ENCODE data around the gene NANS. TPM values are rescaled to one million over a fixed set of nuclear protein-coding genes. Genes with fewer than 3 reads are reported as not detected.

The NANS gene
- total and polyA plus RNA-seq, 10 of the 15 experiments (the other 5 are each of a cell fraction or from before 2014, with no cell fraction given) = 21.0 to 126 (median 52.3) TPM

- no peak for TF ChIP-seq LARP7 (IDR thresholded peaks at IDR 0.05)
- TF ChIP-seq ZNF274 (IDR thresholded peaks at IDR 0.05; ENCODE audit: insufficient read depth, insufficient read length) = no peak
- TF ChIP-seq IKZF2 (IDR thresholded peaks at IDR 0.05) = no peak
- TF ChIP-seq RB1 (IDR thresholded peaks at IDR 0.05; ENCODE audit: borderline replicate concordance) = no peak
- TF ChIP-seq ATF2 (IDR thresholded peaks at IDR 0.05; ENCODE audit: low read length) = no peak
- ChIA-PET SMC1A (ENCODE audit: uncharacterized antibody, unreplicated experiment) (no interaction called here), RAD21 (ENCODE audit: unreplicated experiment) (no interaction called here), POLR2A (no interaction called here), CTCF (interaction anchor here (1.8 kb wide), 1 partner anchor 9 kb away, joined by 4 read pairs; no protein-coding TSS in a partner anchor)
- ATAC-seq (no peak), DNase-seq (ENCODE audit: low read depth, low spot score) (no peak), FAIRE-seq (no peak)
- Histone ChIP-seq H3K4me3 (no peak overlapping the region), H3K27me3 (replicated peaks in 1 of 2; ENCODE audit: control insufficient read depth in 2 of 2, insufficient read depth in 2 of 2, low read length in 1 of 2) (no peaks in the 10 kb centered on the region), H3K79me2 (ENCODE audit: control insufficient read depth, insufficient read depth, low read length) (no peaks in the 10 kb centered on the region), H3K4me2 (ENCODE audit: control insufficient read depth, insufficient read depth) (no peak overlapping the region), H3K9ac (ENCODE audit: control insufficient read depth, insufficient read depth, low read length) (no peak overlapping the region), H3K36me3 (ENCODE audit: control insufficient read depth in 2 of 2, insufficient read depth in 2 of 2, low read length in 1 of 2) (no peaks in the 10 kb centered on the region), H2AFZ (ENCODE audit: control insufficient read depth, low read depth, low read length) (no peak overlapping the region), H3K9me3 (replicated peaks; ENCODE audit: control insufficient read depth, insufficient read depth, low read length) (no peaks in the 10 kb centered on the region), H4K20me1 (ENCODE audit: control insufficient read depth, insufficient read depth) (no peaks in the 10 kb centered on the region), H3K4me1 (ENCODE audit: control insufficient read depth, insufficient read depth, low read length) (peaks cover 17% of the 10 kb centered on the region), H3K27ac (ENCODE audit: control insufficient read depth, insufficient read depth) (no peak overlapping the region)
- intact Hi-C loops (cut with micrococcal nuclease; ENCODE audit: unreplicated experiment) = no loop called here
- no TSS peak for BruUV-seq (replicated peaks)
- in situ Hi-C loops (cut with MboI) = no loop called here
- WGBS (ENCODE audit: insufficient coverage, insufficient replicate concordance, low lambda C conversion rate, missing lambda C conversion rate) = 90% methylated on average over 8 of the region's 8 CpGs
Measured at GRCh38 chr9:98127226-98127625, 70.7 kb downstream of the NANS start.

- Histone ChIP-seq H3K79me2 (ENCODE audit: control insufficient read depth, insufficient read depth, low read length) (no peaks in the 10 kb centered on the region), H3K27ac (ENCODE audit: control insufficient read depth, insufficient read depth) (no peak overlapping the region), H4K20me1 (ENCODE audit: control insufficient read depth, insufficient read depth) (no peaks in the 10 kb centered on the region), H2AFZ (ENCODE audit: control insufficient read depth, low read depth, low read length) (no peak overlapping the region), H3K4me3 (no peak overlapping the region), H3K4me2 (ENCODE audit: control insufficient read depth, insufficient read depth) (no peak overlapping the region), H3K36me3 (ENCODE audit: control insufficient read depth in 2 of 2, insufficient read depth in 2 of 2, low read length in 1 of 2) (no peaks in the 10 kb centered on the region), H3K9me3 (replicated peaks; ENCODE audit: control insufficient read depth, insufficient read depth, low read length) (no peaks in the 10 kb centered on the region), H3K27me3 (replicated peaks in 1 of 2; ENCODE audit: control insufficient read depth in 2 of 2, insufficient read depth in 2 of 2, low read length in 1 of 2) (no peaks in the 10 kb centered on the region), H3K4me1 (ENCODE audit: control insufficient read depth, insufficient read depth, low read length) (peaks cover 12% of the 10 kb centered on the region), H3K9ac (ENCODE audit: control insufficient read depth, insufficient read depth, low read length) (no peak overlapping the region)
- BruUV-seq (replicated peaks) = no TSS peak
- intact Hi-C loops (cut with micrococcal nuclease; ENCODE audit: unreplicated experiment) (no loop called here), in situ Hi-C loops (cut with MboI) (no loop called here)
- 98% methylated on average over 16 of the region's 16 CpGs for WGBS (ENCODE audit: insufficient coverage, insufficient replicate concordance, low lambda C conversion rate, missing lambda C conversion rate)
- DNase-seq (ENCODE audit: low read depth, low spot score) = no peak
- ChIA-PET RAD21 (ENCODE audit: unreplicated experiment) (interaction anchor here (2.2 kb wide), 1 partner anchor 10 kb away, joined by 12 read pairs; the partner anchor contains the start of gene TRIM14), SMC1A (ENCODE audit: uncharacterized antibody, unreplicated experiment) (interaction anchor here (1.0 to 2.1 kb wide), 7 partner anchors 8 to 77 kb away, joined by 3 to 12 read pairs (median 3); partner anchors contain the start of gene TRIM14), POLR2A (interaction anchor here (0.6 to 1.0 kb wide), 3 partner anchors 19 to 128 kb away, joined by 3 to 6 read pairs (median 6); no protein-coding TSS in a partner anchor), CTCF (interaction anchor here (0.6 to 1.9 kb wide), 2 partner anchors 10 to 184 kb away, joined by 4 to 8 read pairs; partner anchors contain the start of gene TRIM14)
- ATAC-seq = no peak
- no peak for FAIRE-seq
- TF ChIP-seq NKRF (conservative IDR thresholded peaks at IDR 0.05) (no peak), REST (IDR thresholded peaks at IDR 0.05; ENCODE audit: low read depth, low read length) (no peak), ZNF384 (IDR thresholded peaks at IDR 0.05; ENCODE audit: borderline replicate concordance, low read depth, low read length) (no peak), SIX5 (IDR thresholded peaks at IDR 0.05; ENCODE audit: low read depth, low read length, severe bottlenecking) (no peak)
Measured at GRCh38 chr9:98128316-98128715, 71.8 kb downstream of the NANS start.

Data from GM12878 (cell line).